C4-2B (cell line): Measurements from ENCODE around the gene RAB40C.

Experiments used
- H3K27ac ChIP-seq: fragments of 450-650 bp; 2 replicates; pipeline ENCODE4 v1.5.1; 2017
- ZFX ChIP-seq: fragments of 450-650 bp; IDR thresholded peaks from 2 replicates; pipeline ENCODE4 v1.6.1; 2017
- TF ChIP-seq, protein P1 (sequence below): fragments of 450-650 bp; conservative IDR thresholded peaks from 2 replicates; pipeline ENCODE4 v1.5.1; 2017; ENCODE audit warnings: mild to moderate bottlenecking

The RAB40C gene

DNA sequence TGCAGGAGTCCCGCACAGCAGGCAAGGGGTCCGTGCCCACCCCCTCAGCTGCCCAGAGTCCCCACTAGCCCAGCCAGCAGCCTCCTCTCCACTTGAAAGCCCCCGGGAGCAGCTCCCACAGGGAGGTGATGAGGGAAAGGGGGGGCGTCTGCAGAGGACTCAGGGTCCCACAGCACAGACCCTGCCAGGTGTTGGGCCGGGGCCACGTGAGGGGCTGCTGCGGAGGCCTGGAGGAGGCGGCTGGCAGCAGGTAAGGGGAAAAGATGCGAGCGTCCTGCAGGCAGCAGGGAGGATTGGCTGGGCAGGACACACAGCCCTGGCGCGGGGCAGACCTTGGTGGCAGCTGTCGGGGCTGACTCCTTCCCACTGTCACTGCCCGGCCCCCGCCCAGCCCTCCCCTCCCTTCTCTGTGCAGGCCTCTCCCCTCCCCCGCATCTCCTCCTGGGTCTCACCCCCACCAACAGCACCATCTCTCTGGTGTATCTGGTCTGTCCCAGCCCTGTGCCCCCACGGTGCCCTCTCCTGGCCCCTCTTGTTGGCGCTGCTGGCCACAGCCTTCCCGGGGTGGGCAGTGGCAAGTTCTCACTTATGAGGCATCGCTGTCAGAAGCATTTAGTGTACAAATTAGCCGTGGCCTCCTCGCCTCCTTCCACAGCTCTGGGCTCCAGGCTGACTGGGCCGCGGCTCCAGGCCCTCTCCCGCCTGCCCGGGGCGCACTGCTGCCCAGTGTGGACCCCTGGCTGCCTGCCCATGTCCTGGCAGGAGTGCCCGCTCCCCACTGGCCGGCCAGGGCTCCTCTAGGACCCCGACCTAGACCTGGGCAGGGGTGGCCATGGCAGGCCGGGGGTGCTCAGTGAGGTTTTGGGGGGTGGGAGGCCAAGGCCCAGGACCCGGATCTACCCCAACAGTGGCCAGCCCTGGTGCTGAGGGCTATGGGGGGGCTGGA, 34.1 kb upstream of the RAB40C start:
- TF ChIP-seq, protein P1, sequence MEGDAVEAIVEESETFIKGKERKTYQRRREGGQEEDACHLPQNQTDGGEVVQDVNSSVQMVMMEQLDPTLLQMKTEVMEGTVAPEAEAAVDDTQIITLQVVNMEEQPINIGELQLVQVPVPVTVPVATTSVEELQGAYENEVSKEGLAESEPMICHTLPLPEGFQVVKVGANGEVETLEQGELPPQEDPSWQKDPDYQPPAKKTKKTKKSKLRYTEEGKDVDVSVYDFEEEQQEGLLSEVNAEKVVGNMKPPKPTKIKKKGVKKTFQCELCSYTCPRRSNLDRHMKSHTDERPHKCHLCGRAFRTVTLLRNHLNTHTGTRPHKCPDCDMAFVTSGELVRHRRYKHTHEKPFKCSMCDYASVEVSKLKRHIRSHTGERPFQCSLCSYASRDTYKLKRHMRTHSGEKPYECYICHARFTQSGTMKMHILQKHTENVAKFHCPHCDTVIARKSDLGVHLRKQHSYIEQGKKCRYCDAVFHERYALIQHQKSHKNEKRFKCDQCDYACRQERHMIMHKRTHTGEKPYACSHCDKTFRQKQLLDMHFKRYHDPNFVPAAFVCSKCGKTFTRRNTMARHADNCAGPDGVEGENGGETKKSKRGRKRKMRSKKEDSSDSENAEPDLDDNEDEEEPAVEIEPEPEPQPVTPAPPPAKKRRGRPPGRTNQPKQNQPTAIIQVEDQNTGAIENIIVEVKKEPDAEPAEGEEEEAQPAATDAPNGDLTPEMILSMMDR: no peak
- TF ChIP-seq ZFX: no peak
- H3K27ac ChIP-seq: no peak overlapping the region

DNA sequence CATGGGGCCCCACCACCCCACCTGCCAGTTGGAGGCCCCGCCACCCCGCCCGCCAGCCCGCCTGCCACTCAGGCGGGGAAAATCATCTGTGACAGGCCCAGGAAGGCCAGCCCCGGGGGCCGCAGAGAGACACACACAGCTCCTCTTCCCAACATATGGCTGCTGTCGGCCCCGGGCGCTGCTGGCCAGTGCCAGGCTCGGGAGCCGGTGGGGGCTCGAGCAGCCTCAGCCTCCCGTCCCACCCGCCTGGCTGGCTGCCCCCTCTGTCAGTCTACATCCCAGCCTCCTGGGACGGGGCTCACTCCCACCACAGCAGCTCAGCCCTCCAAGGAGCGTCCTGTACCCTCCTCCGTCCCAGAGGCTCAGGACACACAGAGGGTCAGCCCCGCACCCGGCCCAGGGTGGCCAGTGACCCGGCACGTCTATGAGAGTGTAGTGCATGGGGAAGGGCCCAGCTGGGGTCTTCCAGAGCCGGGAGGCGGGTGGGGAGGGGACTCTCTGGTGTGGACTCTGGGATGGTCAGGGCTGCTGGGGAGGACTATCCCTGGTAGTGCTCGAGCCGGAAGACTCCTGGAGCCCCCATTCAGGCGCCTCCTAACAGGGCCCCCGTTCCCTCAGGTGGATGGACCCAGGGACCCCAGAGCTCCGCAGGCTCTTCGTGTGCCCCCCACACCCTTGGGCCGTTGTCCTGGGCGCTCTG, 33.2 kb upstream of the RAB40C start:
- H3K27ac ChIP-seq: no peak overlapping the region
- TF ChIP-seq, protein P1: no peak
- no peak for TF ChIP-seq ZFX

DNA sequence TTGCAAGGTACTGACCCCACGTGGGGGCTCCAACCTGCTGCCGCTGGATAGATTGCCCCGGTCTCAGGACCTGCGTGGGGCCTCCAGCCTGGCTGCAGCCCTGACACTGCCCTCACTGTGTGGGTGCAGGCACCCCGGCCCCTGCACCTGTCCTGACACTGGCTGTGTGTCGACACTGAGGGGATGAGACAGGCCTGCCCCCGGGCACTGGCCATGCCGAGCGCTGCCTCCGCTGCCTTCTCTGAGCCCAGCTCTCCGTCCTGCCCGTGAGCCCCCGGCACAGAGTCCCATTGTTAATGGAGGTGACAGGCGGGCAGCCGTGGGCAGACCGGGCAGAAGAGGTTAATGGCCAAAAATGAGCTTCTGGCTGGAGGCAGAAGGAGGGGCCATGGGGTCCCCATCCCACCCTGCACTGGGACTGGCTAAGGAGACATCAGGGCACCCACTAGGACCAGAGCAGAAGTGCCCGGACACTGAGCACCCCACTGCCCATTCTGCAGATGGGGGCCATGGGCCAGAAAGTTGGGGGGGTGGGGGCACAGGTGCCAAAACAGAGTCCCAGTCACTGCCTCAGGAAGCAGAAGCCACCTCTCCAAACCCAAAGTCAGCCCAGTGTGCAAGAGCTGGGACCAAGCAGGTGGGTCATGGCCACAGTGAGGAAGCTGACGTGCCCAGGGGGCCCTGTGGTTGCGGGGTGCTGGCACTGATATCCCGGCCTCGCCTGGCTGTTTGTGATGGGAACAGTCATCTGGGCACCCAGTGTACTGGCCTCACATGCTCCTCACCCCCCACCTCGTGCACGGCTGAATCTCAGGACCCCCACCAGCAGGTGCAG, 32.2 kb upstream of the RAB40C start:
- TF ChIP-seq ZFX: no peak
- TF ChIP-seq, protein P1: no peak
- no peak overlapping the region for H3K27ac ChIP-seq

DNA sequence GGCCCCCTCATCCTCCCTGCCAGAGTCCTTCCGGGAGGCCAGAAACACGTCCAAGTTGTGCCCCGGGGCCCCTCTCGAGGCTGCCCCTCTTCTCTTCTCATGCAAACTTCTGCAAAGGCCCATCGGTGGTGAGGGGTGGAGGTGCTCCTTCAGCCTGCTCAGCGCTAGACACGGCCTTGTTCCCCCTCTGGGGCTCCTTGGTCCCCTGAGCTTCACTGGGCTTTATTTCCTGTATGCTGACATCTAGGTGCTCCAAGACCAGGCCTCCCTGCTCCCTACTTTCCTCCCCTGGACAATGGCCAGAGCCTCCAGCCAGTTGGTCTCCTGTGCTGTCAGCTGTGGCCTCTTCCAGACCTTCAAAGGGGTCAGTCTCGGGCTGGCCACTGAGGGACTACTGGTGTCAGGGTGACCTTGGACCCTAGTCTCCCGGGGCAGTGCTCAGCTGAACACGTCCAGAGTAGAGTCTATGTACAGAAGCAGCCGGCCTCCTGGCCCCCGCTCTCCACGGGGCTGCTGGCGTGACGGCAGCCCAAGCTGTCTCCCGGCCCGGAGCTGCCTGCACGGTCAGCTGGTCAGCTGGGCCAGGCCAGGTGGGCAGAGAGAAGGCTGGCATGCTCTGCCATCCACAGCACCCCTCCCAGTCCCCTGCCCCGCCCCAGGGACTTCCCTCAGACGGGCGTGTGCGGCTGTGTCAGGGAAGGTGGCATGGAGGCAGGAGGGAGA, 31.4 kb upstream of the RAB40C start:
- H3K27ac ChIP-seq: no peak overlapping the region
- TF ChIP-seq, protein P1: no peak
- no peak for TF ChIP-seq ZFX

DNA sequence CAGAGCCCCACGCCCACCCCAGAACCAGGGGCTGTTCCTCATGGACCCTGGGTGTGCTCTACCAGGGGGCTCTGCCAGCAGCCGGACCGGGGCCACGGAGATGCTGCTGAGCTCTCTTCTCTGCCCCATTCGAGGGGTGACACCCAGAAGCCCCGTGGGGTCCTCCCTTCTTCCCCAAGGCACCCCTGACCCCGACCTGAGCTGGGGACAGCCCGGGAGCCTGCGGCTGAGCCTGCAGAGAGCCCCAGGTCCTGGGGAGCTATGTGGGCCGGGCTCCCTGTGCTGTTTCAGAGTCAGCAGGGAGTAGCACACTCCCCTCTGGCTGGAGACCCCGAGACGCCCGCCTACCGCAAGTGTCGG, 30.9 kb upstream of the RAB40C start:
- TF ChIP-seq, protein P1: no peak
- no peak for TF ChIP-seq ZFX
- no peak overlapping the region for H3K27ac ChIP-seq

DNA sequence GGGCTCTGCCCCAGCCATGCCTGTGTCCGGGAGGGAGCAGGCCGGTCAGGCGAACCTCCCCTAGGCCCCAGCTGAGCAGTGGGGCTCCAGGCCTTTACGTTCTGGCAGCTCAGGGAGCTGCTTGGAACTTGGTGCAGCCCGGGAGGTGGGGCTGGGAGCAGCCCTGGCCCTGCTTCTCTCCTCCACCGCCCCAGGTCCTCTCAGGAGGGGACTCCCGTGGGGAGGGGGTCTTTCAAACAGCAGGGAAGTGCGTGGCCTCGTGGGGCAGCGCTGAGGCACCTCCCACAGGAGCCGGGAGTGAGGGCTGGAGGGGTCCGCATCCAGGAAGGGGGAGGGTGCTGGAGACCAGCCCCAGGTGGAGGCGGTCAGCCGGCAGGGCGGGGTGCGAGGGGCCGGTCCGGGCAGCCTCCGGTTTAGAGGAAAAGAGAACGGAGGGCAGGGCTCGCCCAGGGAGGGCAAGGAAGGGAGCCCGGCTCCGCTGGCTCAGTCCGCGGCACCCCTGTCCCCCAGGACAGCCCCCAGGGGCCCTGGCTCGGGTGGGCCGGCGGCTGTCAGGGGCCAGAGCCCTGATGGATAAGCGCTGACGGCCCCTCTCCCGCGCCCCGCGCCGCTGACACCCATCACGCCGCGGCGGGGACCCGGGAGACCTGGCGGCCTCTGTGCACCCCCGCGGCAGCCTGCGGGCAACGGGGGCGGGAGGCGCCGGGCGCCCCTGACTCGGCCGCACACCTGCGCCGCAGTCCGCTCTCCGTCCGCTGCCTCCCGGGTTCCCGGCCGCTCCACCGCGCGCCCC, 30.3 kb upstream of the RAB40C start:
- no peak overlapping the region for H3K27ac ChIP-seq
- no peak for TF ChIP-seq ZFX
- TF ChIP-seq, protein P1: no peak
